DOHH2 (cell line): ENCODE data around the gene NEDD4L.

Experiments
- H3F3A ChIP-seq: fragments of 200-600 bp; sonication (generic), shearing (Covaris generic); 2 replicates; pipeline ENCODE4 v1.6.0; 2016; ENCODE audit warnings: antibody characterized with exemption, mild to moderate bottlenecking; ENCODE audit not compliant: control insufficient read depth, insufficient read depth
- H3K27ac ChIP-seq: fragments of 200-600 bp; sonication (generic); 2 replicates; pipeline ENCODE4 v1.5.1; 2014; ENCODE audit warnings: low read depth, mild to moderate bottlenecking, low read length, moderate library complexity
- H3K27me3 ChIP-seq: fragments of 200-600 bp; sonication (generic); 2 replicates; pipeline ENCODE4 v1.6.1; 2014; ENCODE audit warnings: mild to moderate bottlenecking, low read length, mixed read lengths; ENCODE audit not compliant: control insufficient read depth
- H3K36me3 ChIP-seq: fragments of 200-600 bp; sonication (generic); 2 replicates; pipeline ENCODE4 v1.6.1; 2014; ENCODE audit warnings: mild to moderate bottlenecking, low read length, moderate library complexity, mixed read lengths; ENCODE audit not compliant: control insufficient read depth
- H3K4me1 ChIP-seq: fragments of 200-600 bp; sonication (generic); 2 replicates; pipeline ENCODE4 v1.6.1; 2014; ENCODE audit warnings: mild to moderate bottlenecking, low read length, mixed read lengths; ENCODE audit not compliant: control insufficient read depth
- H3K4me2 ChIP-seq: fragments of 200-600 bp; sonication (generic); 2 replicates; pipeline ENCODE4 v1.6.0; 2014; ENCODE audit warnings: mild to moderate bottlenecking, low read length, moderate library complexity
- H3K4me3 ChIP-seq: fragments of 200-600 bp; sonication (generic); 2 replicates; pipeline ENCODE4 v1.5.1; 2014; ENCODE audit warnings: mild to moderate bottlenecking, low read length, mixed read lengths
- H3K79me2 ChIP-seq: fragments of 200-600 bp; sonication (generic); 2 replicates; pipeline ENCODE4 v1.6.1; 2014; ENCODE audit warnings: mild to moderate bottlenecking, low read length, mixed read lengths; ENCODE audit not compliant: control insufficient read depth
- H3K9me2 ChIP-seq: fragments of 200-600 bp; sonication (generic); replicated peaks from 2 replicates; pipeline ENCODE4 v1.6.1; 2014; ENCODE audit warnings: mild to moderate bottlenecking, low read length, mixed read lengths; ENCODE audit not compliant: control insufficient read depth
- H3K9me3 ChIP-seq: fragments of 200-600 bp; sonication (generic); 2 replicates; pipeline ENCODE4 v1.6.1; 2014; ENCODE audit warnings: antibody characterized with exemption, low read length, mixed read lengths; ENCODE audit not compliant: control insufficient read depth, insufficient read depth
- H4K20me1 ChIP-seq: fragments of 200-600 bp; sonication (generic); 2 replicates; pipeline ENCODE4 v1.6.0; 2014; ENCODE audit warnings: low read depth, mild to moderate bottlenecking, antibody characterized with exemption, low read length, moderate library complexity; ENCODE audit not compliant: control insufficient read depth, insufficient read depth
- EZH2phosphoT487 ChIP-seq: fragments of 200-600 bp; sonication (generic); IDR thresholded peaks from 2 replicates; pipeline ENCODE4 v1.6.1; 2017; ENCODE audit warnings: borderline replicate concordance, mild to moderate bottlenecking, antibody characterized with exemption, low read length, moderate library complexity, mixed read lengths
- TF ChIP-seq, protein P1 (sequence below): fragments of 200-600 bp; sonication (generic); IDR thresholded peaks from one replicate; pipeline ENCODE4 v1.5.1; 2014; ENCODE audit warnings: antibody characterized with exemption, mild to moderate bottlenecking, low read depth, low read length; ENCODE audit not compliant: poor library complexity, severe bottlenecking

The NEDD4L gene

DNA sequence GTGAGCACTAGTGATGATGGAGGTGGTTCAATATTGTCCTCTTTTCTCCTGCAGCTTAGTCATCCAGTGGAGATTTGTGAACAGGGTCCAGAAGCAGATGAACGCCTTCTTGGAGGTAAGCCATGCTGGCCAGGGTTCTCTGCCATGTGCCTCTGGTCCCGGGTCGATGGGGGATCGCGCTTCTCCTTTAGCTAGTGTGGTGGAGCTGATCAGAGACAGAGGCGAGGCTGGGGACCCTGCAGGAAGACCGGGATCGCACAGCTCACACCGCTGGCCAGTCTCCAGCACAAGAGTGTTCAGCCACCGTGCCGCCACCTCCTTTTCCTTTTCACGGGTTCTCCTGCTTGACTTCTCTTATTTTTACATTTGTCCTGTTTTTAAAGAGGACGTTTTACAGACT is 341.4 kb downstream of the NEDD4L start:
- no peak overlapping the region for H3K27ac ChIP-seq
- no peak overlapping the region for H3K4me2 ChIP-seq
- H3F3A ChIP-seq = no peaks in the 10 kb centered on the region
- TF ChIP-seq EZH2phosphoT487 = no peak
- TF ChIP-seq, protein P1, sequence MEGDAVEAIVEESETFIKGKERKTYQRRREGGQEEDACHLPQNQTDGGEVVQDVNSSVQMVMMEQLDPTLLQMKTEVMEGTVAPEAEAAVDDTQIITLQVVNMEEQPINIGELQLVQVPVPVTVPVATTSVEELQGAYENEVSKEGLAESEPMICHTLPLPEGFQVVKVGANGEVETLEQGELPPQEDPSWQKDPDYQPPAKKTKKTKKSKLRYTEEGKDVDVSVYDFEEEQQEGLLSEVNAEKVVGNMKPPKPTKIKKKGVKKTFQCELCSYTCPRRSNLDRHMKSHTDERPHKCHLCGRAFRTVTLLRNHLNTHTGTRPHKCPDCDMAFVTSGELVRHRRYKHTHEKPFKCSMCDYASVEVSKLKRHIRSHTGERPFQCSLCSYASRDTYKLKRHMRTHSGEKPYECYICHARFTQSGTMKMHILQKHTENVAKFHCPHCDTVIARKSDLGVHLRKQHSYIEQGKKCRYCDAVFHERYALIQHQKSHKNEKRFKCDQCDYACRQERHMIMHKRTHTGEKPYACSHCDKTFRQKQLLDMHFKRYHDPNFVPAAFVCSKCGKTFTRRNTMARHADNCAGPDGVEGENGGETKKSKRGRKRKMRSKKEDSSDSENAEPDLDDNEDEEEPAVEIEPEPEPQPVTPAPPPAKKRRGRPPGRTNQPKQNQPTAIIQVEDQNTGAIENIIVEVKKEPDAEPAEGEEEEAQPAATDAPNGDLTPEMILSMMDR = no peak
- H4K20me1 ChIP-seq = no peaks in the 10 kb centered on the region
- no peaks in the 10 kb centered on the region for H3K9me3 ChIP-seq
- peaks cover 56% of the 10 kb centered on the region for H3K36me3 ChIP-seq
- no peaks in the 10 kb centered on the region for H3K9me2 ChIP-seq
- H3K4me1 ChIP-seq = no peaks in the 10 kb centered on the region
- H3K79me2 ChIP-seq = no peaks in the 10 kb centered on the region
- no peaks in the 10 kb centered on the region for H3K27me3 ChIP-seq
- H3K4me3 ChIP-seq = no peak overlapping the region

DNA sequence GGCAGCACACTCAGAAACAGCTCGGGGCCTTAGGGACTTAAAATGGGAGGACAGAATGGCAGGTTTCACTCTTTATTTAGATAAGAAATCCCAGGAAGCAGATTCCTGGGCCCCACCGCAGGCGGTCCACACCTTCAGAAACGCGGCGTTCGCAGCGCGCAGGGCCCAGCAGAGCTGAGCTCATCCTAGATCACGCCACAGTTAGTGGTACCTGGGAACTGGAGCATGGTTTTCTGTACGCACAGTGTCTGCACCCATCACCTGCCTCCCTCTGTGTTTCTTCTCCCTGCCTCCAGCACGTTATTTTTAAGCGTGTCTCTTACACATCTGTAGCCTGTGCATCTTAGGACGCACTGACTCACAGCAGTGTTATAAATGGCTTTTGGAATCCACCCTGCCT is 342.8 kb downstream of the NEDD4L start:
- H3K36me3 ChIP-seq = peaks cover 64% of the 10 kb centered on the region
- no peaks in the 10 kb centered on the region for H4K20me1 ChIP-seq
- no peaks in the 10 kb centered on the region for H3K4me1 ChIP-seq
- TF ChIP-seq, protein P1 = no peak
- no peak for TF ChIP-seq EZH2phosphoT487
- H3F3A ChIP-seq = no peaks in the 10 kb centered on the region
- H3K9me3 ChIP-seq = no peaks in the 10 kb centered on the region
- H3K4me2 ChIP-seq = no peak overlapping the region
- H3K4me3 ChIP-seq = no peak overlapping the region
- no peaks in the 10 kb centered on the region for H3K9me2 ChIP-seq
- H3K27ac ChIP-seq = no peak overlapping the region
- H3K79me2 ChIP-seq = no peaks in the 10 kb centered on the region
- H3K27me3 ChIP-seq = no peaks in the 10 kb centered on the region

DNA sequence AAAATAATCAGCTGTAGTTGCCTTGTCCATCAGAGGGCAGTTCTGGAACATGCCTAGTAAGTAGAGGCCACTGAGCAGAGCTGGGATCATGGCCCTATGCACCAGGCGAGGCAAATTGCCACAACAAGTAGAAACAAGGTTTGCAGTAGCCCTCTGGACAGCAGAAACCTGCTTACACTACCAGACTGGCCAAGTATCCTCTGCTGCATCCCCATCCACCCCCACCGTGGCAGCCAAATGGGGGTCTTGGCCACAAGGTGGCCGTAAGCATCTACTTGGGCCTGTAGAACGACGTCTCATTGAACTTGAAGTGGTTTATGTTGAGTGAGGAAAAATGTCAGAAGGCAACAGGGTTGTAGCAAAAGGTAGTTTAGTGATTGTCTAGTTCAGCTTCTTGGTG is 343.7 kb downstream of the NEDD4L start:
- Histone ChIP-seq H3F3A (no peaks in the 10 kb centered on the region), H3K4me2 (no peak overlapping the region), H3K36me3 (peaks cover 73% of the 10 kb centered on the region), H3K79me2 (no peaks in the 10 kb centered on the region), H3K4me3 (no peak overlapping the region), H3K27ac (no peak overlapping the region), H3K27me3 (no peaks in the 10 kb centered on the region), H4K20me1 (no peaks in the 10 kb centered on the region), H3K9me3 (no peaks in the 10 kb centered on the region), H3K9me2 (no peaks in the 10 kb centered on the region), H3K4me1 (no peaks in the 10 kb centered on the region)
- no peak for TF ChIP-seq EZH2phosphoT487
- TF ChIP-seq, protein P1 = no peak

DNA sequence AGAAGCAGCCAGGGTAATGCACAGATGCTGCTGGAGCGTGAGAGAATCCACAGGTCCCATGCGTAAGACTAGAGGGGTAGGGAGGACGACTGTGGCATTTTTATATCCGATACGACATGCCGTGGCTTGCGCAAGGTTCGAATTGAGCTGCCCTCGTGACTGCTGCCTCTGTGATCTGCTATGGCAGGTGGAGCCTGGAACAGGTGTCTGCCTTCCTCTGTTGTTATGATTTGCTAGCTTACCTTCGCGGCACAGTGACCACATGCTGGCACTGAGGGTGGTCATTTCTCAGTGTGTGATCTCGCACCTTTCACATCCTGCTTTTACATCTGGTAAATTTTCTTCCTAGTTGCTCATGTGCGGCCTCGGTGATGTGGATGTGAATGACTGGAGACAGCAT is 344.7 kb downstream of the NEDD4L start:
- TF ChIP-seq, protein P1 = no peak
- TF ChIP-seq EZH2phosphoT487 = no peak
- no peak overlapping the region for H3K4me2 ChIP-seq
- no peaks in the 10 kb centered on the region for H3K9me2 ChIP-seq
- no peaks in the 10 kb centered on the region for H3F3A ChIP-seq
- no peaks in the 10 kb centered on the region for H3K9me3 ChIP-seq
- no peak overlapping the region for H3K27ac ChIP-seq
- H3K4me3 ChIP-seq = no peak overlapping the region
- no peaks in the 10 kb centered on the region for H3K27me3 ChIP-seq
- H3K4me1 ChIP-seq = no peaks in the 10 kb centered on the region
- no peaks in the 10 kb centered on the region for H4K20me1 ChIP-seq
- H3K79me2 ChIP-seq = no peaks in the 10 kb centered on the region
- H3K36me3 ChIP-seq = peaks cover 77% of the 10 kb centered on the region
